Activated CD8-positive, alpha-beta T cell treated with anti-CD3 and anti-CD28 coated beads for 36 hours (primary cell): Measurements from ENCODE around the gene HSPA8. TPM values are rescaled to one million over a fixed set of nuclear protein-coding genes. Genes with fewer than 3 reads are reported as not detected.

ENCODE experiments used
- ATAC-seq: fragments of 200-7000 bp; cut with Tn5 transposase; one replicate; pipeline ENCODE4 v1.10.0; 2021; ENCODE audit warnings: mild to moderate bottlenecking, moderate library complexity
- CTCF ChIA-PET: fragments of 350-600 bp; sonication (Branson Sonifier 250); formaldehyde crosslinking; loops from one replicate; lab custom pipeline; 2021; ENCODE audit warnings: antibody characterized with exemption; lab: Charles Lee
- POLR2A ChIA-PET: fragments of 350-600 bp; sonication (Branson Sonifier 250); formaldehyde crosslinking; loops from one replicate; lab custom pipeline; 2021; ENCODE audit warnings: antibody characterized with exemption; lab: Charles Lee
- DNase-seq: peaks from one replicate; pipeline ENCODE4 v3.0.0-alpha.2; 2020
- H3K27ac Mint-ChIP-seq: one replicate; pipeline ENCODE4 v1.8.0; 2021; ENCODE audit warnings: mild to moderate bottlenecking, mixed read lengths
- H3K27me3 Mint-ChIP-seq: one replicate; pipeline ENCODE4 v1.8.0; 2021; ENCODE audit warnings: mixed read lengths
- H3K36me3 Mint-ChIP-seq: one replicate; pipeline ENCODE4 v1.8.0; 2021; ENCODE audit warnings: low read depth, mixed read lengths
- H3K4me1 Mint-ChIP-seq: one replicate; pipeline ENCODE4 v1.8.0; 2021; ENCODE audit warnings: low read depth, mixed read lengths
- H3K4me3 Mint-ChIP-seq: one replicate; pipeline ENCODE4 v1.8.0; 2021; ENCODE audit warnings: mild to moderate bottlenecking, moderate library complexity, mixed read lengths
- H3K9me3 Mint-ChIP-seq: one replicate; pipeline ENCODE4 v1.8.0; 2021; ENCODE audit warnings: mixed read lengths
- intact Hi-C: fragments of 100-400 bp; cut with micrococcal nuclease; formaldehyde crosslinking; loops from one replicate; pipeline ENCODE4 v1.10.0; 2022
- total RNA-seq, 2 experiments: library from RNA; stranded (reverse); gene quantifications; one replicate each; pipeline ENCODE4 v1.2.3, GENCODE V29; 2021
- TF ChIP-seq, protein P1 (sequence below): fragments of 200-600 bp; IDR thresholded peaks from one replicate; pipeline ENCODE4 v1.8.0; 2022; ENCODE audit warnings: antibody characterized with exemption, mild to moderate bottlenecking

HSPA8 gene
- total RNA-seq, 2 experiments from 2014 or later = 2,808 to 2,816 TPM

DNA sequence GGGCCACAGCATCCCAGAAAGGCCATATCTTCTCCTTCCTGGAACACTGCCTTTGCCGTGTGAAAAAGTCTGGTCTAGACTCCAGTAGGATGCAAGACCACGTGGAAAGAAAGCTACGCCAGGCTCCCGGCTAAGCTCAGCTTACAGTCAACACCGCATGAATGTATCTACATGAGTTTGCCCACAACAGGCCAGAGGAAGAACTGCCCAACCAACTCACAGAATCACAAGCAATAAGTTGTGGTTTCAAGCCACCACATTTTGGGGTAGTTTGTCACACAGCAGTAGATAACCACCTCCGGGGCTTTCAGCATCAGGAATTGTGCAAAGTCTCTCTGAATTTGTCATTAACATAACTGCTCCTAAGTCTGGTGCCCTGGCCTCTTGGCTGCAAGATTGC is 27.3 kb downstream of the HSPA8 start:
- POLR2A ChIA-PET = interaction anchor here (0.6 to 1.1 kb wide), 3 partner anchors 12 to 21 kb away, joined by 3 read pairs; no protein-coding TSS in a partner anchor

DNA sequence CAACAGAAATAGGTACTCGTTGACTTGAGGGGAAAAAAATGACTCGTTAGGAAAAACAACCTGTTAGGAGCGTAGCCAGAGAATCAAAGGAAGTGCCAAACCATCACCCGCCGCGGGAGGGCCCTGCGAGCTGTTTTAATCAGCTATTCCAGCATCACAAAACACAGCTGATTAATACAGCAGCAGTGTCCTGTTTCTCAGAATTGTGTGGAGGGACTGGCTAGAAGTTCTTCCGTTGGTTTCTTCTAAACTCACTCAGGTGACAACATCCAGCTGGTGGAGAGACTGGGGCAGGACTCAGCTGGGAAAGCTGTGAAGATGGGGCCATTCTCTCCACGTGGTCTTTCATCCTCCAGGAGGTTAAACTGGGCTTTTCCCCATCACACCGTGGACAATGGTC is 28.0 kb downstream of the HSPA8 start:
- intact Hi-C loops = no loop called here
- Mint-ChIP-seq H3K9me3 (no peaks in the 10 kb centered on the region), H3K27ac (no peak overlapping the region), H3K36me3 (no peaks in the 10 kb centered on the region), H3K27me3 (peaks cover 1% of the 10 kb centered on the region), H3K4me3 (no peak overlapping the region), H3K4me1 (peaks cover 3% of the 10 kb centered on the region)
- POLR2A ChIA-PET = interaction anchor here (0.7 kb wide), 2 partner anchors 22 to 112 kb away, joined by 3 read pairs; no protein-coding TSS in a partner anchor
- TF ChIP-seq, protein P1, sequence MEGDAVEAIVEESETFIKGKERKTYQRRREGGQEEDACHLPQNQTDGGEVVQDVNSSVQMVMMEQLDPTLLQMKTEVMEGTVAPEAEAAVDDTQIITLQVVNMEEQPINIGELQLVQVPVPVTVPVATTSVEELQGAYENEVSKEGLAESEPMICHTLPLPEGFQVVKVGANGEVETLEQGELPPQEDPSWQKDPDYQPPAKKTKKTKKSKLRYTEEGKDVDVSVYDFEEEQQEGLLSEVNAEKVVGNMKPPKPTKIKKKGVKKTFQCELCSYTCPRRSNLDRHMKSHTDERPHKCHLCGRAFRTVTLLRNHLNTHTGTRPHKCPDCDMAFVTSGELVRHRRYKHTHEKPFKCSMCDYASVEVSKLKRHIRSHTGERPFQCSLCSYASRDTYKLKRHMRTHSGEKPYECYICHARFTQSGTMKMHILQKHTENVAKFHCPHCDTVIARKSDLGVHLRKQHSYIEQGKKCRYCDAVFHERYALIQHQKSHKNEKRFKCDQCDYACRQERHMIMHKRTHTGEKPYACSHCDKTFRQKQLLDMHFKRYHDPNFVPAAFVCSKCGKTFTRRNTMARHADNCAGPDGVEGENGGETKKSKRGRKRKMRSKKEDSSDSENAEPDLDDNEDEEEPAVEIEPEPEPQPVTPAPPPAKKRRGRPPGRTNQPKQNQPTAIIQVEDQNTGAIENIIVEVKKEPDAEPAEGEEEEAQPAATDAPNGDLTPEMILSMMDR = no peak
- DNase-seq = no peak
- CTCF ChIA-PET = interaction anchor here (1.1 to 10.3 kb wide), 5 partner anchors 11 to 213 kb away, joined by 3 to 79 read pairs (median 7); no protein-coding TSS in a partner anchor
- ATAC-seq = no peak

More for the DNA sequence above, 27.3 kb downstream of the HSPA8 start:
- DNase-seq = no peak
- TF ChIP-seq, protein P1 = no peak
- Mint-ChIP-seq H3K27me3 (peaks cover 1% of the 10 kb centered on the region), H3K36me3 (no peaks in the 10 kb centered on the region), H3K4me3 (no peak overlapping the region), H3K27ac (no peak overlapping the region), H3K4me1 (peaks cover 3% of the 10 kb centered on the region), H3K9me3 (no peaks in the 10 kb centered on the region)
- CTCF ChIA-PET = interaction anchor here (1.4 to 10.3 kb wide), 3 partner anchors 12 to 171 kb away, joined by 7 to 79 read pairs (median 9); no protein-coding TSS in a partner anchor
- intact Hi-C loops = no loop called here
- ATAC-seq = no peak

DNA sequence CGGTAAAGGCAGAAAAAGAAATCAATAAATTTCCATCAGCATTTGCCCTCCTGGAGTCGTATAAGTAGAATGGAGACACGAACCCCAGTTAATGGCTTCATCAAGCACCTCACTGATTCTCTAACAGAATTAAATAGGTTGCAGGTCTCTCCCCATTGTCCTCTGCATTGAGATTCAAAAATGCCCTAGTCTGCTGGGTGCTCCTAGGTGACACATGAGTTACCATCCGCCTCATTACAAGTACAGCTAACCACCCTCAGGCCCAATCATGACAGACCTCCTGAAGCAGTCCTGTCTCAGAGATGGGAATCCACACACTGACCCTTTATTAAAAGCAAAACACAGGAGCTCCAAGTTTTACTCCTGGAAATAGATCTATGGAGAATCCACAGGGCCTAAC is 31.4 kb downstream of the HSPA8 start:
- Mint-ChIP-seq H3K27me3 (no peaks in the 10 kb centered on the region), H3K4me1 (peaks cover 3% of the 10 kb centered on the region), H3K9me3 (no peaks in the 10 kb centered on the region), H3K27ac (no peak overlapping the region), H3K4me3 (no peak overlapping the region), H3K36me3 (no peaks in the 10 kb centered on the region)
- ATAC-seq = no peak
- POLR2A ChIA-PET = interaction anchor here (1.6 kb wide), 1 partner anchor 23 kb away, joined by 14 read pairs; no protein-coding TSS in a partner anchor
- CTCF ChIA-PET = interaction anchor here (1.1 to 10.3 kb wide), 5 partner anchors 8 to 402 kb away, joined by 3 to 79 read pairs (median 5); no protein-coding TSS in a partner anchor
- intact Hi-C loops = no loop called here
- DNase-seq = no peak
- TF ChIP-seq, protein P1 = no peak

DNA sequence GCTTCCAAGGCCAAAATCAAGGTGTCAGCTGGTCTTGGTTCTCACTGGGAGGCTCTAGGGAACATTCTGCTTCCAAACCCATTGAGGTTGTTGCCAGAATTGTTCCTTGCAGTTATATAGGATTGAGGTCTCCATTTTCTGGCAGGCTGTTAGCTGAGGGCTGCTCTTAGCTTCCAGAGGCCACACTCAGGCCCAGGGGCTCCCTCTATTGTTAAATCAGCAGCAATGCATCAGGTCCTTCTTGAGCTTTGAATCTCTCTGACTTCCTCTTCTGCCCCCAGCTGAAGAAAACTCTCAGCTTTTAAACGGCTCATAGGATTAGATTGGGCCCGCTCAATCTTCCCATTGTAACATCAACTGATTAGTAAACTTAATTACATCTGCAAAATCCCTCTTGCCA is 41.0 kb downstream of the HSPA8 start:
- ChIA-PET POLR2A (interaction anchor here (0.6 kb wide), 1 partner anchor 158 kb away, joined by 3 read pairs; no protein-coding TSS in a partner anchor), CTCF (interaction anchor here (0.6 to 5.1 kb wide), 52 partner anchors 8 to 392 kb away, joined by 3 to 79 read pairs (median 4); no protein-coding TSS in a partner anchor)
- H3K9me3 Mint-ChIP-seq = no peaks in the 10 kb centered on the region
- TF ChIP-seq, protein P1 = peak; percentile 61
- intact Hi-C loops = loop anchor here (5.0 to 10.0 kb wide), 2 partner anchors 154 to 396 kb away; no protein-coding TSS in a partner anchor
- no peaks in the 10 kb centered on the region for H3K36me3 Mint-ChIP-seq
- no peak overlapping the region for H3K27ac Mint-ChIP-seq
- H3K4me3 Mint-ChIP-seq = no peak overlapping the region
- H3K4me1 Mint-ChIP-seq = peaks cover 8% of the 10 kb centered on the region
- ATAC-seq (peak; percentile 86), DNase-seq (peak; percentile 52)
- peaks cover 3% of the 10 kb centered on the region for H3K27me3 Mint-ChIP-seq

DNA sequence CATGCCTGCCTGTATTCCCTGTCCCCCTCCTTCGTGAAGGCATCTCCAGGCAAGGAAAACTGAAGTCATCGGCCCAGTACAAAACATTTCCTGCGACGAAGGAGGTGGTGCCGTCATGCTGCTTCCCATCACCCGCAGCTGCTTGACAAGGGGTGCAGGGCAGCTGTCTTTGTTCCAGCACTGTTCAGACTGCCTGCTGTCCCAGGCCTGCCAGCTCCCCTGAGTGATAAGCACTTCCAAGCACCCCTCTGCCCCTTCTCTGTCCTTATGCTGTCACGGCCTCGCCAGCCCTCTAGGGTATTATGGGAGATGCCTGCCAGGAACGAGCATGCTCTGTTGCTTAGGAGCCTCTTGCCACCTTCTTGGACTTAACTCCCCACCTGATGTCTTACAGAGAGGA is 43.2 kb downstream of the HSPA8 start:
- Mint-ChIP-seq H3K4me1 (peaks cover 8% of the 10 kb centered on the region), H3K4me3 (no peak overlapping the region), H3K27me3 (peaks cover 3% of the 10 kb centered on the region), H3K27ac (no peak overlapping the region), H3K9me3 (no peaks in the 10 kb centered on the region), H3K36me3 (no peaks in the 10 kb centered on the region)
- ChIA-PET CTCF (interaction anchor here (2.7 kb wide), 1 partner anchor 155 kb away, joined by 61 read pairs; no protein-coding TSS in a partner anchor), POLR2A (no interaction called here)
- TF ChIP-seq, protein P1 = no peak
- intact Hi-C loops = no loop called here
- DNase-seq = no peak
- no peak for ATAC-seq
